Adrenal gland (tissue), 5 donors: ENCODE results near the gene RNF212.

Experiments used
- POLR2A ChIP-seq, 2 donors: fragments of 450-650 bp; IDR thresholded peaks; one replicate each; pipeline ENCODE4 v1.6.1; 2017; ENCODE audit warnings: antibody characterized with exemption in 2 of 2, mild to moderate bottlenecking in 2 of 2, moderate library complexity in 1 of 2
- TF ChIP-seq, protein P1 (sequence below), 6 experiments: fragments of 450-650 bp in 4 of 6; fragments of 200-600 bp in 2 of 6; sonication (generic) in 1 of 6; IDR thresholded peaks; 1 replicate in 5 of 6; 2 replicates in 1 of 6; pipeline versions ENCODE4 v1.5.1 to v1.8.0; 2016 to 2021; ENCODE audit warnings: antibody characterized with exemption in 6 of 6, mild to moderate bottlenecking in 2 of 6, moderate library complexity in 1 of 6
- donor health status: DM: no; HTN: no; CAD: no.

GRCh38 chr4:1137850-1138249, 24.5 kb upstream of the RNF212 start:
- TF ChIP-seq, protein P1, sequence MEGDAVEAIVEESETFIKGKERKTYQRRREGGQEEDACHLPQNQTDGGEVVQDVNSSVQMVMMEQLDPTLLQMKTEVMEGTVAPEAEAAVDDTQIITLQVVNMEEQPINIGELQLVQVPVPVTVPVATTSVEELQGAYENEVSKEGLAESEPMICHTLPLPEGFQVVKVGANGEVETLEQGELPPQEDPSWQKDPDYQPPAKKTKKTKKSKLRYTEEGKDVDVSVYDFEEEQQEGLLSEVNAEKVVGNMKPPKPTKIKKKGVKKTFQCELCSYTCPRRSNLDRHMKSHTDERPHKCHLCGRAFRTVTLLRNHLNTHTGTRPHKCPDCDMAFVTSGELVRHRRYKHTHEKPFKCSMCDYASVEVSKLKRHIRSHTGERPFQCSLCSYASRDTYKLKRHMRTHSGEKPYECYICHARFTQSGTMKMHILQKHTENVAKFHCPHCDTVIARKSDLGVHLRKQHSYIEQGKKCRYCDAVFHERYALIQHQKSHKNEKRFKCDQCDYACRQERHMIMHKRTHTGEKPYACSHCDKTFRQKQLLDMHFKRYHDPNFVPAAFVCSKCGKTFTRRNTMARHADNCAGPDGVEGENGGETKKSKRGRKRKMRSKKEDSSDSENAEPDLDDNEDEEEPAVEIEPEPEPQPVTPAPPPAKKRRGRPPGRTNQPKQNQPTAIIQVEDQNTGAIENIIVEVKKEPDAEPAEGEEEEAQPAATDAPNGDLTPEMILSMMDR (IDR thresholded peaks at IDR 0.05), result no peak
- no peak for TF ChIP-seq POLR2A (IDR thresholded peaks at IDR 0.05)
